Fibroblast of skin of scalp (primary cell): ENCODE results near the gene SPG21.

Source experiments
- DNase-seq: peaks from one replicate; pipeline ENCODE4 v3.0.0-alpha.2; 2013

SPG21 gene

DNA sequence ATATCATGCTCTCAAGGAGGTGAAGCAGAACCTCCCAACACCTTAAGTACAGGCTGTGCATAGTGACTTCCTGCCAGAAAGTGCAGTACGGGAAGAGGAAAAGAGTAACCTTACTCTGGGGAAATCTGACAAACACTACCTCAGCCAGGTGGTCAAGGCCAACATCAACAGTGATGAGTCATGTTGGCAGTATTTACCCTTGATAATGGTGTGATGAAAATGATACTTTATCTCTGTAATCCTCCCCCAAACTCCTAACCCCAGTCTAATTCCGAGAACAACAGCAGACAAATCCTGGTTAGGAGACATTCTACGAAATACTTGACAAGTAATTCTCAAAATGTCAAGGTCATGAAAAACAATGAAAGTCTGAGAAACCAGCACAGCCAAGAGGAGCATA lies 51.5 kb downstream of the SPG21 start:
- peak; percentile 4 for DNase-seq

DNA sequence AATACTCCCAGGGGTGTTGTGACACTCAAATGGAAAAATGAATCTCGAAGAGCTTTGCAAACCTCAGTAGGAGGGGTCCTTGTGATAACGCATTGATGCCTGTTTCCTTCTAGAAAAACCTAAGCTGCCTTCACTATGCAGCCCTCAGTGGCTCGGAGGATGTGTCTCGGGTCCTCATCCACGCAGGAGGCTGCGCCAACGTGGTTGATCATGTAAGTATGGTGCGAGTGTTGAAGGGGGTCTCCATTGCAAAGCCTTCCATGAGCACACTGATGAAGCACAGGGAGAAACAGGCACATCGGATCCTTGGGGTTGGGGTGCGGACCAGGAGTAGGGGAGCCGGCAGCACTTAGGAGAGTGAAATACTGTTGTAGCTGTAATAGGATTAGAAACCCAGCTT lies 55.7 kb downstream of the SPG21 start:
- no peak for DNase-seq

DNA sequence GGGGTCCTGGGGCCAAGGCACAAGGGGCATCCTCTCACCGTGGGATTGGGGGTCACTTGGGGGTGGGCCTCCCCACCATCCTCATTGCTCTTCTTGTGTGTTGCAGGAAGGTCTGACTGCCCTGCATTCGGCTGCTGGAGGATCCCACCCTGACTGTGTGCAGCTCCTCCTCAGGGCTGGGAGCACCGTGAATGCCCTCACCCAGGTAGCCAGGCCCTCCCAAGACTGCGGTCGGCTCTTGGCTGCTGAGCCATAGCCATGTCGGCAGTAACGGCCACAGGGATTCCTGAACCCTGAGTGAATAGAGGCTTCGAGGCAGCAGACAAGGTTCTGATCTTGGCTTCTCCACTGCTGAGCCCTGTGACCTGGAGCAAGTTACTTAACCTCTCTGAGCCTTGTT lies 58.3 kb downstream of the SPG21 start:
- DNase-seq = no peak

DNA sequence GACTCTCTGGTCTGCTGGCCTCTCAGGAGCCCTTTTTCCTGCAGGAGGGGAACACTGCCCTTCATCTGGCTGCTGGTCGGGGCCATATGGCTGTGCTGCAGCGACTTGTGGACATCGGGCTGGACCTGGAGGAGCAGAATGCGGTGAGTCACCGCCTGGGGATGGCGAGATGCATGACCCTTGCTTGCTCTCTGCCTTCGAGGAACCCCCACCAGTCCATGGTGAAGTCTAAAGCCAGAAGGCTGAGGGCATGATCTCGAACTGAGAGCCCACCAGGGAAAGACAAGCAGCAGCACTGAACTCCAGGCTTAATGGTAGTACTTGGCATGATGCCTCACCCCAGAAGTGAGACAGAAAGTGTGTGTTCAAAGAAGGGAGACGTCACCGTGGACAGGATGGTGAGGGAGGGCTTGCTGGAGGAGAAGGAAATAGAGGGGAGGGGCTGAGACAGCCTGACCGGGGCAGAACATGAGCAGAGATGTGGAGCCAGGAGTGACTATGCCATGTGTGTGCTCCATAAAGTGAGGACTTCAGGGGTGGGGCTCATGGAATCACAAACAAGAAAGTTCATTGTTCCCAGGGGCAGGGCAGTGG lies 58.8 kb downstream of the SPG21 start:
- no peak for DNase-seq

DNA sequence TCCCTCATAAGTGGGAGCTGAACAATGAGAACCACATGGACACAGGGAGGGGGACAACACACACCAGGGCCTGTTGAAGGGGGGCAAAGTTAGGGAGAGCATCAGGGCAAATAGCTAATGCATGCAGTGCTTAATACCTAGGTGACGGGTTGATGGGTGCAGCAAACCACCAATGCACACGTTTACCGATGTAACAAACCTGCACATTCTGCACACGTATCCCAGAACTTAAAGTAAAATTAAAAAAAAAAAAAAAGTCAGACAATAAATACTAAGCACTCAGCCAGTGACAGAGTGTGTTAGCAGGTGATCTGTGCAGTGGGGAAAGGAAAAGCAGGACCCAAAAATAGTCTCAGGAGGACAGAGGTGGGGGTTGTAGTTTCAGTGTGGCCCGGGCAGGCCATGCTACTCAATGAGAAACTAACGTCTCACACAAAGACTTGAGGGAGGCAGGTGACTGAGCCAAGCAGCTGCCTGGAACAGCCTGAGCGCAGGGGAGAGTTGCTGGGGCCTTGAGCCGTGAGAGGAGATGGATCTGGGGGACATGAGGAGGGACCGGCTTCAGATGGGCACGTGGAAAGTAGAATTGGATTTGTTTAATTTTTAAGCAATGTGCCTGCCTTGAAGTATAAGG lies 59.6 kb downstream of the SPG21 start:
- DNase-seq = no peak

DNA sequence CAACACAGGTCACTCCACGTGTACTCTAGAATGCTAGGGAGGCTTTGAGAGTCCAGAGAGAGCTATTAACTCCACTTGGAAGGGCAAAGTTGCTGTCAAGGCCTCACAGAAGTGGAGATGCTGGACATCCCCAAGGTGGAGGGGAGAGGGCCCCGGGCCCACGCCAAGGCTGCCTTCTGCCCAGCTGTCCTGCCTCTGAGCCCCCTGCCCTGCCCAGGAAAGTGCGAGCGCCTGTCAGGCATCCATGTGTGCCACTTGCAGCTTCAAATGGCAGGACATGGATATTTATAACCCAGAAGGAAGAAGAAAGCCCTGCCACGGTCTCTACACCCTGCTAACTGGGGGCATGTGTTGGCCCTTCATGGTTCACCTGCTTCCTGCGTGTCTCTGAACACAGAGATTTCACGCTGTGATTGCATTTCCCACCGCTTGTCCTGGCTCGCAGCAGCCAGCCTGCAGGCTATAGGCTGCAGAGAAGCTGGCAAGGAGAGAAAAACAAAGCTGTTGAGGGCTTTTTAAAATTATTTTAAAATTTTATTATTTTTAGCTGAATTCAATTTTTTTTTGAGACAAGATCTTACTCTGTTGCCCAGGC lies 61.0 kb downstream of the SPG21 start:
- no peak for DNase-seq

DNA sequence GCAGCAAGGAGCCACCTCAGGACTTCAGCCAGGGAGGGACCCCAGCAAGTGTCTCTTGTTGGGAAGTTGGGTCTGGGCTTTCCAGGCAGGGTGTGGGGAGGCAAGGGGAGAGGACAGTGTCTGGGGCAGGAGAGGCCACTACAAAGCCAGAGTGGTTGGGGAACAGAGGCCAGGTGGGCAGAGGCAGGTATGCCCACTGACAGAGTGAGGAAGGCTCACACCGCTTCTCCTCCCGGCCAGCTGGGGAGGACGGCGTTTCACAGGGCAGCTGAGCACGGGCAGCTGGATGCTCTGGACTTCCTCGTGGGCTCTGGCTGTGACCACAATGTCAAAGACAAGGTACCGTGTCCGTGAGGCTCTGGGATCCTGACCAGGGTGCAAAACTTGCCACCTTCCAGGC lies 63.1 kb downstream of the SPG21 start:
- no peak for DNase-seq

DNA sequence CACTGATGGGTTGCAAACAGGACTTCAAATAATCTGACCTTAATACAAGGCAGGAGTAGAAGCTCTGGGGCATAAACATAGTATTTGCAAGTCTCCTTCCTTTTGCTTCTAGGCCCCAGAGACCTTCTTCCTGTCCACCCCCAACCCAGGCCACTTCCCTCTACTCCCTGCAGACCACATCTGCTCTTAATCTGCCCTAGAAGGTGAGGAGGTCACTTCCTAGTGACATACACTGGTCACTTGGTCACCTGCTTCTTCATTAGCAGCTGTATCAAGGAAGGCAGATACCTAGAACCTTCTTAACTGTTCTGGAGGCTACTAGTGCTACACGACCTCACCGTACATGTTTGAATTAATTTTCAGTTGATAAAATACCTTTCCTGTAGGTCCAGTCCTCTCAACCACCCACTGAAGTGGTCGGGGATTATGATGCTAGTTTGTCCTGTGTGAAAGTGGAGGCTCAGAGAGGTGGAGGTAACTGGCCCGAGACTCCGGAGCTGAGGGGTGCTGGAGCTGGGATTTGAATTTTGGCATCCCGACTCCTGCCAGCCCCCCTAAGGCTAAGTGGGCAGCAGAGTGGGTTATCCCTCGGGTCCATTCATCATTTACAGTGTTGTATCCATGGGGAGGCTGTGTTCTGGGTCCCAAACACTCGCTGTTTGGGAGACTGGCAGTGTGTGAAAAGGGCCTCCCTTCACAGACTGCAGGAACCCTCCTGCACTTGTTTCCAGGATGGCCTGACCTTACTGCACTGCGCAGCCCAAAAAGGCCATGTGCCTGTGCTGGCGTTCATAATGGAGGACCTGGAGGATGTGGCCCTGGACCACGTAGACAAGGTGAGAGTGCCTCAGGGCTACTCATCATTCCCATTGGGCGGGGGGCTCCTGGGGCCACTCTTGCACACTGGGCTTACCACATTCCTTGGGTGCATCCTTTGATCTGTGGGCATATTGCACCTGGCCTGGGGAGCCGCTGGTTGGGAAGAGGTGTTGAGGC lies 64.1 kb downstream of the SPG21 start:
- DNase-seq = no peak

DNA sequence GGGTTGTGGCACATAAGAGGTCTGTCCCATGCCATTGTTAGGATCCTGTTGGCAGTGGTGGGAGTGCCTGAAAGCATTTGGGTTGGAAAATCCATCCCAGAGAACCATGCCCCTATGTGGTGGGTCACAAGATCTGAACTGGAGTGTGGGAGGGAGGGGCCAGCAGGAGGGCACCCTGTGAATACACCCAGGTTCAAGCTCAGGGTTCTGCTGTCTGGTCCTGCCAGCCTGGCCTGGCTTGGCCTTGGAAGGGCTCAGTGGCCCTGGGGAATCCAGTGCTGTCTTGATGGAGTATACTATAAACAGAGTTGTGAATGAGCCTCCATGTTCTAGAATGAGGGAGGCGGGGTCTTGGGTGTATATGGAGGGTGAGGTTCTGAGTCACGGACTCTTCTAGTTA lies 66.2 kb downstream of the SPG21 start:
- no peak for DNase-seq

DNA sequence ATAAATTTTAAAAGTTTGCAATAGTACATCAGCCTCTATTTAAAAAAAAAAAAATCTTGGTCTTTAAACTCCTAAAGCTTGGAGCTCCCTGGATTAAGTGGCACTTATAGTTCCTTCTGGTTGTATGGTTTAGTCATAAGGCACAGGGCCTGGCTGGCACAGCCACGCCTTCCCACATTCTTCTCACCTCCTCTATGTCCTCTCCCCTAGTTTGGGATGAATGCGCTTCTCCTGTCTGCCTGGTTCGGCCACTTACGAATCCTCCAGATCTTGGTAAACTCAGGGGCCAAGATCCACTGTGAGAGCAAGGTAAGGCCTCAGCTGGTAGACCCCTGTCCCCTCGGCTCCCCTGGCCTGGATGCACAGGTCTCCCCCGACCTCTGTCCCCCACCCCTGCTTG lies 68.0 kb downstream of the SPG21 start:
- no peak for DNase-seq

DNA sequence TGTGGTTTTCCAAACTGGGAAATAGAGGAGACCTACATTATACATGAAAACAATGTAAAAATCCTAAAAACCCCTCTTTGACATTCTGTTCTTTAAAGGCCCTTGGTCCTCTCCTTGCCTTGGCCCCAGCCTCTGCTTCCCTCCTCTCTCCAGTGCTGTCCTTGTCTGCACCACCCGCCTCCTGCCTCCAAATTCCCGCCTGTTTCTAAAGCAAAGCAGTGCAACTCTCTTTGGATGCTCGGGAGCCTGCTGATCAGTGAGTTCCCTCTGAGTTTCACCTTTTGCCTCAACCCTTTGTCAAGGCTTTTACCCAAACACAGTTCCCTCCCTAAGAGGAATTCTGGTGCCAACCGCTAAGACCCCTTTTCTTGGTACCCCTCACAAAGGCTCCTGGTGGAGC lies 70.0 kb downstream of the SPG21 start:
- no peak for DNase-seq

DNA sequence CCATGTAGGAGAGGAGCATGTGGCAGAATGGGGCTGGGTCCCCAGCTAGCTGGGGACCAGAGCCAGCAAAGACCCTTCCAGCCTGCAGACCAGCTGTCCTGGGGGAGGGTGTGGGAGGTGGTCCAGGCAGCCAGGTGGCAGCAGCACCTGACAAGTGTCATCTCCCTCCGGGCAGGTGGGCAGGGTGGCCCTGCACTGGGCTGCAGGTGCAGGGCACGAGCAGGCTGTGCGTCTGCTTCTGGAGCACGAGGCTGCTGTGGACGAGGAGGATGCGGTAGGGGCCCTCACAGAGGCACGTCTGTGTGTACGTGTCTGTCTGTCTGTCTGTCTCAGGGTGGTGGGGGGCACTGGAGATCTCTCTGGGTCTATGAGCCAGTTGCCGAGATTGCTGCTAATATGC lies 72.5 kb downstream of the SPG21 start:
- no peak for DNase-seq

DNA sequence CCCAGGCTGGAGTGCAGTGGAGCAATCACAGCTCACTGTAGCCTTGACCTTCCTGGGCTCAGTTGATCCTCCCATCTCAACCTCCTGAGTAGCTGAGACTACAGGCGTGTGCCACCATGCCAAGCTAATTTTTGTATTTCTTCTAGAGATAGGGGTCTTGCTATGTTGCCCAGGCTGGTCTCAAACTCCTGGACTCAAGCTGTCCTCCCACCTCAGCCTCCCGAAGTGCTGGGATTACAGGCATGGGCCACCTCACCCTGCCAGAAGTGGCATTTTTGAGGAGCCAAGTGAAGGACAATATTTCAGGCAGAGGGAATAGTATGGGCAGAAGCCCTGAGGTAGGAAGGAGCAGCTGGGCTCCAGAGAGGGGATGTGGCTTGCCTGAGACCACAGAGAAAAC lies 73.3 kb downstream of the SPG21 start:
- no peak for DNase-seq

DNA sequence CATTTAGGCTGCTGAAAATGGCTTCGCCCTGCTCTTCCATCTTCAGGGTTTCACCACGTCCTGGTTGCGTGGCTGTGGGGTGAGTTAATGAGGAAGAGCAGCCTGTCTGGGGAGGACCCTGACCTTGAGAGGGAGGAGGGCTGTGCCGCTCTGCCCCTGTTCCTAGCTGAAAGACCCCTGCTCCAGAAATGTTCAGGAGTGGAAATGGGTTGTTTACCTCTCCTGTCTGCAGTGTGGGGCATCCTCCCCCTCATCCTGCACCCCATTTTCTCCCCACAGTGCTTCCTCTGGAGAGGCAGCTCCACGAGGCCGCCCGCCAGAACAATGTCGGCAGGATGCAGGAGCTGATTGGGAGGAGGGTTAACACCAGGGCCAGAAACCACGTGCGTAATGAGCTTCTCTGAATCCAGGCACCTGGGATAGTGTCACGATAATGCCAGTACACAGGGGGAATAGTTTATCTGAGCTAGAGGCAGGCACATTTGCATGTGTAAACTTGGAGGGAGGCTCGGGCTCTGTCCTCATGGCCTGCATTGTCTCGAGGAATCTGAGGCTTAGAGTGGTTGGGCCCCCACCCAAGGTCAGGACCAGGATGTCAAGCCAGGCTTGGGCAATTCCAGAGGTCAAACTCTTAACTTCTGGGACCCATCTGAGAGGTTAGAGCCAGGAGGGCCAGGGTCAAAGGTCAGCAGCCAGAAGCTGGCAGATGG lies 74.0 kb downstream of the SPG21 start:
- no peak for DNase-seq
